Astrocyte (in vitro differentiated cells and primary cell): ENCODE data around the gene DAZAP1.

Experiments
- EZH2 ChIP-seq: IDR thresholded peaks from 2 replicates; pipeline ENCODE4 v1.6.1; 2012; ENCODE audit warnings: mild to moderate bottlenecking, low read length, inconsistent platforms; ENCODE audit not compliant: insufficient read depth
- TF ChIP-seq, protein P1 (sequence below): IDR thresholded peaks from 2 replicates; pipeline ENCODE4 v1.5.1; 2011; ENCODE audit warnings: low read depth, mild to moderate bottlenecking, inconsistent platforms, low read length, moderate library complexity; ENCODE audit not compliant: insufficient read depth

DNA sequence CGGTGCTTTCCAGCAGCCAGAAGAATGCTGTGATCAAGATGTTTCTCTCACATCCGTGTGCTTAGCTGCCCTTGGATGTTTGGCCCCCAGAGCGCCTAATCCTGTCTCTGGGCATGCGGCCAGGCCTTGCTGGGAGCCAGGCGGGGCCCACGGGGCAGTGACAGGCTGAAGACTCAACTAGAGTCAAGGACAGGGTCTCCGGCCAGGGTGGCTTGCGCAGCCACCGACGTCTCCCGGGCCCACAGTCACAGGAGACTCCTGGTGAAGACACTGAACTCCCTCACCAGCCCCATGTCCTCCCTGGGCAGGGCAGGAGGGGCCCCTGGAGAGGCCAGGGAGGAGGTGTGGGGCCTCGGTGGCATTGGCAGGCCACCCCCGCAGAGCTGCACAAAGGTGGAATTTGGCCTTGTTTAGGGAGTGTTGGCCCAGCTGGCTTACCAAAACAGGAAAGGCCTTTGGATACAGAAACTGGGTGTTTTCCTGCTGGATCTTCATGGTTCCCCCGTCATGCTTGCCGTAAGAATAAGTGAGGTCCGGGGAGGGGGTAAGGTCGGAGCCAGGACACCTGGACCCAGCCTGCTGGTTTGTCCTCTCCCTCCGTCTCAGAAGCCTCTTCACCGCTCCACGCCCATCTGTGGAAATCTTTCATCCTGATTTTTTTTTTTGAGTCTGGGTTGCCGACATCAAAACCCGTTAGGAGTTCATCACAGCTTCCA lies 33.7 kb upstream of the DAZAP1 start:
- TF ChIP-seq, protein P1, sequence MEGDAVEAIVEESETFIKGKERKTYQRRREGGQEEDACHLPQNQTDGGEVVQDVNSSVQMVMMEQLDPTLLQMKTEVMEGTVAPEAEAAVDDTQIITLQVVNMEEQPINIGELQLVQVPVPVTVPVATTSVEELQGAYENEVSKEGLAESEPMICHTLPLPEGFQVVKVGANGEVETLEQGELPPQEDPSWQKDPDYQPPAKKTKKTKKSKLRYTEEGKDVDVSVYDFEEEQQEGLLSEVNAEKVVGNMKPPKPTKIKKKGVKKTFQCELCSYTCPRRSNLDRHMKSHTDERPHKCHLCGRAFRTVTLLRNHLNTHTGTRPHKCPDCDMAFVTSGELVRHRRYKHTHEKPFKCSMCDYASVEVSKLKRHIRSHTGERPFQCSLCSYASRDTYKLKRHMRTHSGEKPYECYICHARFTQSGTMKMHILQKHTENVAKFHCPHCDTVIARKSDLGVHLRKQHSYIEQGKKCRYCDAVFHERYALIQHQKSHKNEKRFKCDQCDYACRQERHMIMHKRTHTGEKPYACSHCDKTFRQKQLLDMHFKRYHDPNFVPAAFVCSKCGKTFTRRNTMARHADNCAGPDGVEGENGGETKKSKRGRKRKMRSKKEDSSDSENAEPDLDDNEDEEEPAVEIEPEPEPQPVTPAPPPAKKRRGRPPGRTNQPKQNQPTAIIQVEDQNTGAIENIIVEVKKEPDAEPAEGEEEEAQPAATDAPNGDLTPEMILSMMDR = no peak
- no peak for TF ChIP-seq EZH2
